Breast epithelium (tissue), 3 donors: ENCODE measurements around the gene SPATA12.

Source experiments
- POLR2A ChIP-seq: fragments of 450-650 bp; IDR thresholded peaks from one replicate; pipeline ENCODE4 v1.6.1; 2016; ENCODE audit warnings: antibody characterized with exemption, mild to moderate bottlenecking, moderate library complexity
- TF ChIP-seq, protein P1 (sequence below), 3 donors: fragments of 450-650 bp; IDR thresholded peaks; one replicate each; pipeline ENCODE4 v1.5.1; 2016 to 2017; ENCODE audit warnings: antibody characterized with exemption in 3 of 3, mild to moderate bottlenecking in 3 of 3, moderate library complexity in 3 of 3

DNA sequence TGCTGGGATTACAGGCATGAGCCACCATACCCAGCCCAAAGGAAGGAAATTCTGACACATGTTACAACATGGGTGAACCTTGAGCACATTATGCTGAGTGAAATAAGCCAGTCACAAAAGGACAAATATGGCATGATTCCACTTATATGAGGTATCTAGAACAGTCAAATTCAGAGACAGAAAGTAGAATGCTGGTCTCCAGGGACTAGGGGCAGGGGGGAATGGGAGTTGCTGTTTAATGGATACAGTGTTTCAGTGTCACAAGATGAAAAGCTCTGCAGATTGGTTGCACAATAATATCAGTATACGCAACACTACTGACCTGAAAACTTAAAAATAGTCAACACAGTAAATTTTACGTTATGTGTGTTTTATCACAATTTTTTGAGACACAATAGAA is 4.1 kb downstream of the SPATA12 start:
- TF ChIP-seq, protein P1, sequence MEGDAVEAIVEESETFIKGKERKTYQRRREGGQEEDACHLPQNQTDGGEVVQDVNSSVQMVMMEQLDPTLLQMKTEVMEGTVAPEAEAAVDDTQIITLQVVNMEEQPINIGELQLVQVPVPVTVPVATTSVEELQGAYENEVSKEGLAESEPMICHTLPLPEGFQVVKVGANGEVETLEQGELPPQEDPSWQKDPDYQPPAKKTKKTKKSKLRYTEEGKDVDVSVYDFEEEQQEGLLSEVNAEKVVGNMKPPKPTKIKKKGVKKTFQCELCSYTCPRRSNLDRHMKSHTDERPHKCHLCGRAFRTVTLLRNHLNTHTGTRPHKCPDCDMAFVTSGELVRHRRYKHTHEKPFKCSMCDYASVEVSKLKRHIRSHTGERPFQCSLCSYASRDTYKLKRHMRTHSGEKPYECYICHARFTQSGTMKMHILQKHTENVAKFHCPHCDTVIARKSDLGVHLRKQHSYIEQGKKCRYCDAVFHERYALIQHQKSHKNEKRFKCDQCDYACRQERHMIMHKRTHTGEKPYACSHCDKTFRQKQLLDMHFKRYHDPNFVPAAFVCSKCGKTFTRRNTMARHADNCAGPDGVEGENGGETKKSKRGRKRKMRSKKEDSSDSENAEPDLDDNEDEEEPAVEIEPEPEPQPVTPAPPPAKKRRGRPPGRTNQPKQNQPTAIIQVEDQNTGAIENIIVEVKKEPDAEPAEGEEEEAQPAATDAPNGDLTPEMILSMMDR (IDR thresholded peaks at IDR 0.05) = no peak
- no peak for TF ChIP-seq POLR2A
